G401 (cell line): Measurements from ENCODE around the gene FAM162B. TPM values are rescaled to one million over a fixed set of nuclear protein-coding genes. Genes with fewer than 3 reads are reported as not detected.

Source experiments
- DNase-seq: peaks from one replicate; pipeline ENCODE4 v3.0.0-alpha.2; 2015; ENCODE audit warnings: low spot score
- in situ Hi-C: cut with HindIII; loops from 2 replicates; pipeline ENCODE4 v1.10.0; 2016; ENCODE audit warnings: low sequenced_read_pairs, mixed read lengths
- total RNA-seq: library from RNA; depleted of rRNA; stranded (reverse); fragments of >200 nt; shearing (Covaris generic); gene quantifications from 2 replicates; pipeline ENCODE4 v1.2.3, GENCODE V29; 2014; rRNA removed

The FAM162B gene
- total RNA-seq: not detected in 2 replicates

DNA sequence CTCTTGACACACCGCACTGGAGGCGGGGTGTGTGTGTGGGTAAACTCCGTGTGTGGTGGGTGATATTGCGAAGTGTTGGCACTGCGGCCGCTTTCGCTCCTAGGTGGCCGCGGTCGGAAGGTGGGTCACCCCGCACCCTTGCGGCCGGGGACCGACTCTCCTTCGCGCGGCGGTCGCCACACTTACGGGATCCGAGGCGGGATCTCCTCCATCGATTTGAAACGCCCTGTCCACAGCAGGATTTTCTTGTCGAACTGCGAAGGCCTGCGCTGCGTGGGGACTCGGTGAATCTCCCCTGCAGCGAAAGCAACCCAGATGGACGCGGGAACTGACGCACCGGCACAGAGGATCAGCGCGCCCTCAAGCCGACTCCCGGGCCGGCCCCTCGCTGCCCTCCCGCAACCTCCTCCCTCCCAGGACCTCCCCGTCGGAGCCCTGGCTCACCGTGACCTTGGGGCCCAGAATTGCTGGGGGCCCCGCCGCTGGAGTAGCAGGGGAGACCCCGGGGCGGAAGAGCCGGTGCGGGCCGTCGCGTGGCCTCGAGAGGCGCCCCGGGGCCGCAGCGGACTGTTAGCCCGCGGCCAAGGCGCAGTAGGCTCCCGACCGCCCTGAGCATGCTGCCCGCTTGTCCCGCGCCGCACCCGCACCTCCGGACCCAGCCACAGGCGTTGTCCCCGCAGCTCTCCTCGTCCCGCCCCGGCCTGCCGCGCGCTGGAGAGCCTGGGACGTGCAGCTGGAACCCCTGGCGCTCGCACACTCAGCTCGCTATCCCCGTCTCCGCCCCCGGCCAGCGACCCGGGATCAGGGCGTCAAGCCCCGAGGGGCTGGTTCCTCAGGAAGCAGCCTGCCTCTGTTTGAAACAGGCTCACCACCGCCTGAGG is at the start of gene FAM162B:
Gene FAM162B (minus strand): TSS at position 759 of the 881 bp plus-strand sequence. CDS start 143 bp downstream, at position 616.
- no peak for DNase-seq
- in situ Hi-C loops: no loop called here

DNA sequence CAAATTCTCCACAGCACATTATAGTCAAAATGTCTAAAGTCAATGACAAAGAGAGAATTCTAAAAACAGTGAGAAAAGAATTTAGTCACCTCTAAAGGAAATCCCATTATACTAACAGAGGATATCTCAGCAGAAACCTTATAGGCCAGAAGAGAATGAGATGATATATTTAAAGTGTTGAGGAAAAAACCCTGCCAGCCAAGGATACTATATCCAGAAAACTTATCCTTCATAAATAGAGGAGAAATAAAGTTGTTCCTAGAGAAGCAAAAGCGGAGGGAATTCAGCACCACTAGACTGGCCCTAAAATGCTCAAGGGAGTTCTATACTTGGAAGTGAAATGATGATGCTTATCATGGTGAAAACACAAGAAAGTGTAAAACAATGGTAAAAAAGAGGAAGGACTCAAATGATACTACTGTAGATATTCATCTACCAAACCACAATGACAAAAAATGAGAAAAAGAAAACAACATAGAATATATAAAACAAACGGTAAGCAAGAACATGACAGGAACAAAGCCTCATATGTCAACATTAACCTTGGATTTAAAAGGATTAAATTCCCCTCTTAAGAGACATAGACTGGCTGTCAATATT is 46.6 kb upstream of the FAM162B start:
- in situ Hi-C loops: no loop called here
- DNase-seq: no peak

GRCh38 chr6:116801971-116802370 is 36.5 kb upstream of the FAM162B start:
- DNase-seq: no peak
- in situ Hi-C loops: no loop called here

DNA sequence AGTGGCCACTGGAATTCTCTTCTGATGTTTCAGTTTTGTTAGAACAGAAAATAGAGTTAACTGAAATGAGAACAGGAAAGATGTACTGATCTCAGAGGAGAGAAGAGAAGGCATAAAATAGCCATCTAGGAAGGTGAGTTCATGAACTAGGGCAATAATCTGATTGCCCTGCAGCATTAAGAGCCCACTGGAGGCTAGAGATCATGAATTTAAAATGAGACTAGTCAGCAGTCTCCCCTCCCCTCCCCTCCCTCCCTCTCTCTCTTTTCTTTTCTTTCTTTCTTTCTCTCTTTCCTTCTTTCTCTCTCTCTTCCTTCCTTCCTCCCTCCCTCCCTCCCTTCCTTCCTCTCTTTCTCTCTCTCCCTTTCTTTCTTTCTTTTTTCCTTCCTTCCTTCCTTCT is 34.4 kb upstream of the FAM162B start:
- in situ Hi-C loops: no loop called here
- no peak for DNase-seq

- in situ Hi-C loops: no loop called here
- DNase-seq: no peak
These were observed 32.1 kb upstream of the FAM162B start for GRCh38 chr6:116797585-116797984.

GRCh38 chr6:116793224-116793623 is 27.7 kb upstream of the FAM162B start:
- in situ Hi-C loops: no loop called here
- DNase-seq: no peak

DNA sequence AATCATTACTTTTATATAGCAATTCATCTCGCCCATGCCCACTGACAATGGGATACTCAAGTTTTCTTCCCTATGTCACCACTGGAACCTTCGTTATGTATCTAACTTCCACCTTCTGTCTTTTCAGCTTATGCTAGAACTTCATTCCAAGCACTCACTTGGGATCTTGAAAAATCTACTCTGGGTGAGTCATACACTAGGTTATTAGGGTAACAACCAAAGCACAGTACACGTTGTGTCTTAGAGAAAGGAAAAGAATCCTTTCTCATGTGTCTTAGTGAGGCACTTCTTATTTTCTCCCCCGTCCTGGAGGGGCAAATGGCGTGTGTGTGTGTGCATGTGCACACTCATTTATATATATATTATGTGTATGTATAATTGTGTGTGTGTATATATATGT is 18.3 kb upstream of the FAM162B start:
- DNase-seq: no peak
- in situ Hi-C loops: no loop called here

- in situ Hi-C loops: no loop called here
- peak; percentile 18 for DNase-seq
These were observed 14.2 kb upstream of the FAM162B start for GRCh38 chr6:116779573-116780164.

DNA sequence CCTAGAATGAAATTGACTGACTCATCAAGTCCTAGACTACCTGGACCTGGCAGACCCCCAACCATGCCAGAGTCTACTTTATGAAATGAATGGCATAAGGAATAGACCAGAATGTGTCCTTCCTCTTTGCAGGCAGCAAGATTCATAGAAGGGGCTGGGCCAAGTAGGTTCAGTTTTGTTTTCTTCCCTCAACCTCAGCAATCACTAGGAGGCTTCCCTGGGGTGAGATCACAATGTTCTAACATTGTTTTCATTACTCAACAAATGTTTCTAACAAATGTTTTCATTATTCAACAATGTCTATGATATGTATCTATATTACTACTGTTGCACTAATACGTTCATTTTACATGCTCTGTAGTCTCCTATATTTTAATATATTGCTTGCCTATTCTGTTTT is 8.4 kb upstream of the FAM162B start:
- in situ Hi-C loops: no loop called here
- no peak for DNase-seq

DNA sequence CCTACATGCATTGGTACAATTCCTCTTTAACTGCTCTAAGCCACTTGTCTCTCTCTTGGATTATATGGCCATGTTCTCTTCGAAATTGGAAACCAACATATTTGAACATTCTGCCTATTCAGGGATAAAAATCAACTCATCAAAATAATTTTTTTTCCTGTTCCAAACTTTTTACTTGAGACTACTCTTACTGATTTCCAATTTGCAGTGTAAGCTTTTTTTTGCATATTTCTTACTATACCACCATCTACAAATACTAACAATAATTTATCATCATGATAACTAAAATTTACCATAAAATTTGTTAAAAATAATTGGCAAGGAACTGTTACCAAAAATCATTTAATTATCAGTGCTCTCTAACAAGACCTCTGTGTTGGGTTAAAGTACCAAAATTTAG is 6.9 kb upstream of the FAM162B start:
- in situ Hi-C loops: no loop called here
- DNase-seq: no peak

GRCh38 chr6:116767715-116768114 is 2.2 kb upstream of the FAM162B start:
- in situ Hi-C loops: no loop called here
- no peak for DNase-seq

- in situ Hi-C loops: no loop called here
- no peak for DNase-seq
These were observed 1.1 kb upstream of the FAM162B start for GRCh38 chr6:116766506-116767176.

DNA sequence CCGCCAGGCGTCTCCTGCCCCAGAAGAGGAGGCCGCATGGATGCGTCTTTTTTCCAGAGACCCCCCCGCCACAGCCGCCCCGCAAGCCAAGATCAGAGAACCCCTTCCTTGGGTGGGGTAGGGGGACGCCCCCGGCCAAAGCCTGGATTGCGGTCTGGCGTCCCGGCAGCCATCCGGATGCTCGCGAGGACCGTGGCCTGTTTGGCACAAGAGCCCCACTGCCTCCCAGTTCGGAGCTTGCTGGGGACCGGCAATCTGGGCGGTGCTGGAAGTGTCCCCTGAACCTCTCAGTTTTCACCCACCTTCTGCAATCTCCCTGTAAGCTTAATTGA is 924 bp downstream of the FAM162B start:
- DNase-seq: no peak
- in situ Hi-C loops: no loop called here

GRCh38 chr6:116763906-116764628 is 1.5 kb downstream of the FAM162B start:
- in situ Hi-C loops: no loop called here
- no peak for DNase-seq

- DNase-seq: no peak
- in situ Hi-C loops: no loop called here
These were observed 2.5 kb downstream of the FAM162B start for GRCh38 chr6:116763048-116763447.

DNA sequence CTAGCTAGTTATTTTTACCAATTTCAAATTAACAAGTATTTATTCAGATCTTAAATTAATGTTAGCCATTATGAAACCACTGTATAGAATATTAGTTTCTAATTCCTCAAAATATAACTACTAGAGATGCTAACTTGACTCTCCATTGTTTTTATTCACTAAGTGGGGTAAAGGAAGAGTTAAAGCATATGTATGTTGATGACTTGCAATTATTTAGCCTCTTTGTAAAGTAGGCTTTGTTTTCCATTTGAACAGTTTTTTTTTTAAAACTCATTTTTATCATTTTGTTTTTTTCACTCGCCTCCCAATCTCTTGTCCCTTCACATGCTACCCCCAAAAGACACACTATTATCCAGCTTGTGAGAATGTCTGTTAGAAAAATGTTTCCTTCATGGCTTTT is 3.3 kb downstream of the FAM162B start:
- no peak for DNase-seq
- in situ Hi-C loops: no loop called here

- in situ Hi-C loops: no loop called here
- DNase-seq: no peak
These were observed 3.7 kb downstream of the FAM162B start for GRCh38 chr6:116761779-116762178.

- no peak for DNase-seq
- in situ Hi-C loops: no loop called here
These were observed 20.3 kb downstream of the FAM162B start for GRCh38 chr6:116745176-116745575.

- in situ Hi-C loops: no loop called here
- no peak for DNase-seq
These were observed 23.9 kb downstream of the FAM162B start for GRCh38 chr6:116741571-116741970.
